Heart left ventricle (tissue), 16 donors: ENCODE data around the gene AMBP. TPM values are rescaled to one million over a fixed set of nuclear protein-coding genes. Genes with fewer than 3 reads are reported as not detected.
A peak's percentile ranks its signal among the peaks of the same experiment; 100 is the strongest.

Source experiments
- ATAC-seq, 4 donors: fragments of 200-7000 bp; cut with Tn5 transposase; one replicate each; pipeline ENCODE4 v1.9.1; 2020 to 2022; ENCODE audit warnings: moderate library complexity in 4 of 4, mild to moderate bottlenecking in 3 of 4, moderate number of reproducible peaks in 1 of 4
- DNase-seq, 5 donors: peaks; one replicate each; pipeline ENCODE4 v3.0.0-alpha.2; 2020
- H3K27ac ChIP-seq, 12 donors: fragments of 200-600 bp; sonication (generic) in 4 of 12; one replicate each; pipeline versions ENCODE4 v1.5.0 to v1.8.0; 2016 to 2022; ENCODE audit warnings: mild to moderate bottlenecking in 2 of 12
- H3K27me3 ChIP-seq, 9 donors: fragments of 200-600 bp; sonication (generic) in 2 of 9; one replicate each; pipeline versions ENCODE4 v1.5.1 to v1.8.0; 2016 to 2022; ENCODE audit warnings: mild to moderate bottlenecking in 3 of 9
- H3K36me3 ChIP-seq, 9 donors: fragments of 200-600 bp; sonication (generic) in 2 of 9; one replicate each; pipeline versions ENCODE4 v1.5.0 to v1.8.0; 2018 to 2022; ENCODE audit warnings: mild to moderate bottlenecking in 2 of 9
- H3K4me1 ChIP-seq, 12 donors: fragments of 200-600 bp; sonication (generic) in 4 of 12; one replicate each; pipeline versions ENCODE4 v1.5.0 to v1.8.0; 2016 to 2022; ENCODE audit warnings: mild to moderate bottlenecking in 3 of 12
- H3K4me3 ChIP-seq, 12 donors: fragments of 200-600 bp; sonication (generic) in 4 of 12; one replicate each; pipeline versions ENCODE4 v1.5.0 to v1.8.0; 2017 to 2022; ENCODE audit warnings: mild to moderate bottlenecking in 9 of 12, moderate library complexity in 4 of 12
- H3K9me3 ChIP-seq, 12 donors: fragments of 200-600 bp; sonication (generic) in 4 of 12; one replicate each; pipeline versions ENCODE4 v1.5.0 to v1.8.0; 2016 to 2022; ENCODE audit warnings: mild to moderate bottlenecking in 1 of 12
- CTCF ChIP-seq, 12 donors: fragments of 200-600 bp; sonication (generic) in 4 of 12; IDR thresholded peaks; one replicate each; pipeline versions ENCODE4 v1.5.0 to v1.8.0; 2018 to 2022; ENCODE audit warnings: antibody characterized with exemption in 12 of 12, mild to moderate bottlenecking in 5 of 12
- POLR2A ChIP-seq, 2 donors: fragments of 450-650 bp; IDR thresholded peaks; one replicate each; pipeline ENCODE4 v1.6.1; 2017; ENCODE audit warnings: antibody characterized with exemption in 2 of 2, mild to moderate bottlenecking in 2 of 2, moderate library complexity in 2 of 2
- WGBS, 4 donors: extraction: QIAGEN DNeasy Blood & Tissue Kit in 2 of 4; methylation state at CpG; one replicate each; pipeline versions ENCODE4 v1.1.5 to v1.1.7; 2013 to 2018; 5-methylcytosine and 5-hydroxymethylcytosine counted together
- intact Hi-C, 10 donors: fragments of 100-400 bp; cut with DNase I; formaldehyde crosslinking; loops; one replicate each; pipeline versions ENCODE4 v1.11.1 to v1.14.2; 2022
- polyA plus RNA-seq, 2 donors: library from polyadenylated mRNA; stranded (reverse); fragments of 200-250 nt; gene quantifications; one replicate each; pipeline ENCODE4 v1.2.3, GENCODE V29; 2013
- total RNA-seq, 9 donors: library from RNA; depleted of rRNA in 2 of 9; stranded (reverse); fragments of >200 nt in 2 of 9; fragmentation: NEBNext Ultra II Directional in 3 of 9; extraction: Animal tissue kit (Norgen Biotek cat#: 25700) in 3 of 9; gene quantifications; one replicate each; pipeline versions ENCODE4 v1.1.0 to v1.2.4, GENCODE V29; 2016 to 2023
- donor health status: ischemic (EF 13 %, LVEDD 7.1; RV severe dilation, severe dysfunction).
- donor health status: healthy with polysubstance abuse.
- donor health status: DM: no; HTN: yes; CAD: no.
- donor health status: DM: no; HTN: no; CAD: no.
- donor health status: ischemic (EF 25% LVEDD 6.9; RV normal size, moderate dysfunction).
- donor health status: ischemic (EF 25% LVEDD 5.7; RV mildly dilated, moderate dysfunction).
- donor health status: healthy.
- donor health status: DM: yes; HTN: yes; CAD: no.
- donor health status: ischemic (EF 35%, LVEDD 5.7; RV mildly dilated, moderate dysfunction).
- donor health status: nonischemic (EF 11% LVEDD 7.7; RV severe dilation, severe dysfunction).
- donor health status: DM: yes; HTN: yes; CAD: no.
- donor health status: PGD.
- donor health status: ischemic (EF 29% LVEDD 5.4; RV normal size, mild dysfunction).
- donor health status: nonischemic (EF 23%, LVEDD 6.1; RV moderate dilation, normal function).

AMBP gene
- total and polyA plus RNA-seq, 11 donors = 0.08 to 0.32 (median 0.20) TPM; not detected in 8

- H3K4me1 ChIP-seq = peaks cover 0 to 12% (median 4%) of the 10 kb centered on the region in 12 donors
- H3K27me3 ChIP-seq = peaks cover 0 to 10% (median 0%) of the 10 kb centered on the region in 9 donors
- H3K27ac ChIP-seq = no peak overlapping the region
- 73 to 94% (median 81%) methylated on average over 3 to 7 of the region's 7 CpGs for WGBS, 4 donors
- no peak overlapping the region for H3K4me3 ChIP-seq
- DNase-seq (no peak), ATAC-seq (peak in 1 of 4 donors; percentile 10)
- intact Hi-C loops = loop anchor here in 1 of 10 donors (10.0 kb wide), 1 partner anchor 64 kb away; no protein-coding TSS in a partner anchor
- no peaks in the 10 kb centered on the region for H3K36me3 ChIP-seq
- no peaks in the 10 kb centered on the region for H3K9me3 ChIP-seq
- TF ChIP-seq CTCF (IDR thresholded peaks at IDR 0.05) (no peak), POLR2A (IDR thresholded peaks at IDR 0.05) (no peak)
These were observed 6.8 kb downstream of the AMBP start for GRCh38 chr9:114071197-114071795.

DNA sequence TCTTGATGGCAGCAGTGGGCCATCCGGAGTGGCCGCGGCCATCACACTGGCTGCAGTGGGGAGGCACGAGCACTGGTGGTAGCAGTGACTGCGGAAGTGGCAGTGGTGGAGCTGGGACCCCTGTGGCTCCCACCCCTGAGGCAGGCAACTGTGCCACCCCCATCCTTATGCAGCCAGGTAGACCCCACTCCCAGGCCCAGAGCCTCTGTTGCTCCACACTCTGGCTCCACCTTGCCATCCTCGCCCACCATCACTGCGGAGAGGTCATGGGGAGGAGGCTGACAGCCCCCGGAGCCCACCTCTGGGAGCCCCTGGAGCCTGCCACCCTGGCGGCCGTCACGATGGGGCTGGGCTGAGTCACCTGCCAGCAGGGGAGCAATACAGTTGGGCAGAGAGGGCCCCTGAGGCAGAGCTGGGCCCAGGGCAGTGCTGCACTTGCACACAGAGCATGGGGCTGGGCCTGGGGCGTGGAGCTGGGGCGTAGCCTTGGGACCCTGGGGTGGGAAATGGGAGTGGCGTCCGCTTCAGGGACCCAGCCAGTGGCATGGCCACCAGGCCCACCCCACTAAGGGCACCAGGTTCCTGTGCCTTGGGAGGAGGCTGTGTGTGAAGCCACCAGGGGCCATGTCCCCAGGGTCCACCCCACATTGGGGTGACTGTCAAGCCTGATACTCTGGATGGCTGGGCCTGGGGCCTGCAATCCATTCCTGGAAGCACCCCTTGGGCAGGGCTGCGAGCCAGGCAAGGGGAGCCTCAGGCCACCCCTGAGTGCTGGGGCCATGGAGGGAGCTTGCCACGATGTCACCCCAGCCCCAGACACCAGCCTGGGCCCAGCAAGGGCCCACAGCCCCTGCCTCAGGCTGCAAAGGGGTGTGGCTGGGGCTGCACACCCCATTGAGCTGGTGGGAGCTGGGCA, 7.7 kb downstream of the AMBP start:
- DNase-seq = no peak
- 89 to 95% (median 92%) methylated on average over 9 to 17 of the region's 17 CpGs for WGBS, 4 donors

GRCh38 chr9:114069476-114070187, 8.5 kb downstream of the AMBP start:
- ATAC-seq (no peak), DNase-seq (no peak)
- Histone ChIP-seq H3K4me3 (no peak overlapping the region), H3K27ac (no peak overlapping the region), H3K4me1 (peaks cover 0 to 12% (median 4%) of the 10 kb centered on the region in 12 donors), H3K27me3 (peaks cover 0 to 5% (median 0%) of the 10 kb centered on the region in 9 donors), H3K36me3 (no peaks in the 10 kb centered on the region), H3K9me3 (no peaks in the 10 kb centered on the region)
- WGBS, 4 donors = 84 to 88% (median 86%) methylated on average over 8 to 9 of the region's 9 CpGs
- no peak for TF ChIP-seq POLR2A (IDR thresholded peaks at IDR 0.05)
- intact Hi-C loops = loop anchor here in 2 of 10 donors (10.0 kb wide), 2 partner anchors 65 kb away; no protein-coding TSS in a partner anchor

More for the DNA sequence above, 7.7 kb downstream of the AMBP start:
- peak in 1 of 4 donors; percentile 10 for ATAC-seq
- Histone ChIP-seq H3K27me3 (peaks cover 0 to 7% (median 0%) of the 10 kb centered on the region in 9 donors), H3K4me3 (no peak overlapping the region), H3K9me3 (no peaks in the 10 kb centered on the region), H3K36me3 (no peaks in the 10 kb centered on the region), H3K4me1 (peaks cover 0 to 12% (median 4%) of the 10 kb centered on the region in 12 donors), H3K27ac (no peak overlapping the region)
- TF ChIP-seq CTCF (IDR thresholded peaks at IDR 0.05) = no peak
- no peak for TF ChIP-seq POLR2A (IDR thresholded peaks at IDR 0.05)
- intact Hi-C loops = loop anchor here in 1 of 10 donors (10.0 kb wide), 1 partner anchor 64 kb away; no protein-coding TSS in a partner anchor

- Histone ChIP-seq H3K27ac (no peak overlapping the region), H3K9me3 (peaks cover 0 to 5% (median 0%) of the 10 kb centered on the region in 12 donors), H3K4me1 (peaks cover 0 to 2% (median 0%) of the 10 kb centered on the region in 12 donors), H3K36me3 (no peaks in the 10 kb centered on the region), H3K4me3 (no peak overlapping the region), H3K27me3 (peaks cover 0 to 5% (median 0%) of the 10 kb centered on the region in 9 donors)
- 84 to 93% (median 90%) methylated on average over 8 of the region's 8 CpGs for WGBS, 4 donors
- TF ChIP-seq CTCF (IDR thresholded peaks at IDR 0.05) = no peak
- no peak for TF ChIP-seq POLR2A (IDR thresholded peaks at IDR 0.05)
- DNase-seq = no peak
- intact Hi-C loops = loop anchor here in 1 of 10 donors (10.0 kb wide), 1 partner anchor 61 kb away; no protein-coding TSS in a partner anchor
- no peak for ATAC-seq
These were observed 12.8 kb downstream of the AMBP start for GRCh38 chr9:114065304-114065703.
